NCI-H446 treated with DMSO at 0.1 percent for 48 hours (cell line): ENCODE results near the gene AQP3.
"Not testable (repeated sequence)": the region's sequence is repeated elsewhere in the genome, so short reads cannot be mapped to it uniquely, and the experiment has no call there.

ENCODE experiments used
- DNase-seq: peaks from one replicate; lab custom pipeline; 2025; lab: John Stamatoyannopoulos, UW

The AQP3 gene

DNA sequence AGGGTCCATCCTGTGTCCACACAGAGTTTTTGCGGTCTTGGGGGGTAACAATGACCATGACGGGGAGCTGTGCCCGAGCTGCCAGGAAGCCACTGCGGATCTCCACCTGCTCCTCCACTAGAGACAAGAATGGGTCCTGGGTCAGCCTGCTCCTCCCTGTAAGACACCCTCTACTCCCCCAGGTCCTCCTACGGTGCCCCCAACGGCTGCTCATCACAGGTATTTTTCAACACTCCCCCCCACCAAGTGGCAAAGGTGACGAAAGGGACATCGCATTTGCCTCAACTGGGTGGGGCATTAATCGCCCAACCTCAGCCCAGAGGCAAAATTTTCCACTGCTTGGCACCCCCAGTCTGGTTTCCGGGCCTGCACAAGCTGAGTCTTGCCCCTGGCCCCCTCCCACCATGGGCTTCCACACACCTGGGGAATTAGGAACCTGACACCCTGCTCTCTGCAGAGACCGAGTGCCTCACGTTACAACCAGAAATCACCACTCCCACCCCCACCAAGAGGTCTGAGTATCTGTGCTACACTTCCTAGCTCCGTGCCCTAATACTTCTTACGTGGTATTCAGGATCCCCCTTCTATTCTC, 16.7 kb upstream of the AQP3 start:
- DNase-seq: no peak

DNA sequence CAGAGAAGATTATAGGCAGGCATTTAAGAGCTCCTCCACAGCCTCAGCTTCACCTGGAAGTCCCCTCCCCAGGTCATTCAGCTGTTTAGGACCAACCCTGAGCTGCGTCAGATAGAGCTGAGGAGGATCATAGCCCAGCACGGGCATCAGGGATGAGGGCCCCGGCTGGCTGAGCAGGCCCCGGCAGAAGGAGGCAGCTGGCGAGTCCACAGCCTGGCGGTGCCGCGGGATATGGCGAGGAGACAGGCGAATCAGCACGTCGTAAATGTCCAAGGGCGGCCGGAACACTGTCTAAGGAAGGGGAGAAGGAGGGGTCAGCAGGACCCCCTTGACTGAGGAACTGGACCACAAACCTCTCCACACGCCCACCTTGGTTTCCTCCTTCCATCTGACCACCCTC, 15.8 kb upstream of the AQP3 start:
- DNase-seq: no peak

DNA sequence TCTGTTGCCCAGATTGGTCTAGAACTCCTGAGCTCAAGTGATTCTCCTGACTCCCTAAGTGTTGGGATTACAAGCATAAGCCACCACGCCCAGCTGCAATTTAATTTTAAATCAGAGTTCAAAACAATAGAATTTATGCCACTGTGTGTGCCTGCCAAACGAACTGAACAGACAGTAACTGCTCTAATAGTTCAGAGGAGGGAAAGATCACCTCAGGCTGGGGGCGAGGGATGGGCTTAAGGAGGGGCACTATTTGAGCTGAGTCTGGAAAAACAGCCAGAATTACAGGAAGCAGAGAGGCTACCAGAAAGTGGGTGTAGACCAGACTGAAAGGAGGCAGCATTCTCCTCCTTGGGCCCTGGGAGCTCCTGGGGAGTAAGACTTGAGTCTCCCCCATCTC, 14.1 kb upstream of the AQP3 start:
- no peak for DNase-seq

DNA sequence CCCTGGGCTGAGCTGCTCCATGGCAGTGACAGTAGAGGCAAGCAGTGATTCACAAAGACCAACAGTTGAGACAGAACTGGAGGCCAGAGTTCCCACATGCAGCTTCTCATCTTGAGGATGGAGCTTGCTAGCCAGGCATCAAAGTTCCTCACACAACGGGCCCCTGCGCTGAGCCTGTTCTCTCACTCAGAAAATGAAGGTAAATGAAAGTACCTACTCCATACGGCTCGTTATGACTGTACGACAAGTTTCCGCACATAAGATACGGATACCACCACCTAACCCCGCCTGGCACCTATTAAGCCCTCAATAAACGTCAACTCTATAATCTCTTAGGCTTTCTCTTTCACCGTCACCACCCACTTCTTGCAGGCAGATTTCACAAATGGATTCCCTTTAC, 13.5 kb upstream of the AQP3 start:
- DNase-seq: no peak

DNA sequence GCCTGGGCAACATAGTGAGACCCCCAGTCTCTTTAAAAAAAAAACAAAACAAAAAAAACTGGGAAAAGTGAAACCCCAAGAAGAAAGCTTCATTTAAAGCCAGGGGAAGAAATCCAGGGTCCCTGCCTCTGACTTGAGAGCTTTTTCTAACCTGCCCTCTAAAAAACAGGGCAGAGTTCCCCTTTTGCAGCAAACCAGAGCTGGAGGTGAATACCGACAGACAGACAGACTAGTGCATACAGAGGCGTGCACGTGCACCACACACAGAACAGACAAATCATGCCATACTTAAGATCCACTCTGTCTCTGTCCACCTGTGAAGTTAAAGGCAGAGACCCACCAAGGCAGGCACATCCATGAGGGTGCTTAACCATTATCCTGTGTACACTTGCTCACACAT, 11.7 kb upstream of the AQP3 start:
- DNase-seq: no peak

DNA sequence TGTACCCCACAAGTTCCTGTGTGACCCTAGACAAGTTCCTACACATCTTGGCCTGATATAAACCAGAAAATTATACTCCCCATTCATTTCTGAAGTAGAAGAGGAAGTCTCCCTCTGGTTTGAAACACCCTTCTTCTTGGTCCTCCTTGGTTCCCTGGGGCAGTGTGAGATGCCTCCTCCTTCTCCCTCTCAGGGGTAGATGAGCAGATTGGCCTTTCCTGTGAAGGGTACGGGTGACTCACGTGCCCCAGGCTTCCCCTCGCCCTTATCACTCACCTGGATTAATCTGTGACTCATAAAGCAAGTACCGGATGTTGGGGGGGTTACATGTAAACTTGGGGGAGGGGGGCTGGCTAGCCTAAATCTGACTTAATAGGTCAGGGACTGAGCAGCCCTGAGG, 11.1 kb upstream of the AQP3 start:
- no peak for DNase-seq

DNA sequence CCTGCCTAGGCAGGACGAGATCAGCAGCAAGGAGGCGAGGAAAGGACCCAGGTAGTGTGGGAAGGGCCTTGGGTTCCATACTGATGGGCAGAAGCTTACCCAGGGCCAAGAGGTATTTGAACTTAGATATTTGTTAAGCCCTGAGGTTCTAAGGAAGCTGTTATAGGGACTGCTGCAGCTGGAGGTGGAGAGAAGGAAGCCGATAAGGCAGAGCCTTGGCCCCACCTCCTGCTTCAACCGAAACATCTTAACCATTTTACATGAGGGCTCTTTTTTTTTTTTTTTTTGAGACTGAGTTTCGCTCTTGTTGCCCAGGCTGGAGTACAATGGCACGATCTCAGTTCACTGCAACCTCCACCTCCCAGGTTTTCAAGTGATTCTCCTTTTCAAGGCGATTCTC, 8.6 kb upstream of the AQP3 start:
- DNase-seq: no peak

DNA sequence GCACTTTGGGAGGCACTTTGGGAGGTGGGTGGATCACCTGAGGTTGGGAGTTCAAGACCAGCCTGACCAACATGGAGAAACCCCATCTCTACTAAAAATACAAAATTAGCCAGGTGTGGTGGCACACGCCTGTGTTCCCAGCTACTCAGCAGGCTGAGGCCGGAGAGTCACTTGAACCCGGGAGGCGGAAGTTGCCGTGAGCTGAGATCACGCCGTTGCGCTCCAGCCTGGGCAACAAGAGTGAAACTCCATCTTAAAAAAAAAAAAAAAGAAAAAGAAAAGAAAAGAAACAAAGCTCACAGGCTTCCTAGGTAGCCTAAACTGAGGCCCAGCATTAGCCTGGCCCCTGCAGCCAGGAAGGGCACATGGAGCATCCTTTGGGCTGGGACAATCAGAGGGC, 8.1 kb upstream of the AQP3 start:
- not testable (repeated sequence) for DNase-seq

DNA sequence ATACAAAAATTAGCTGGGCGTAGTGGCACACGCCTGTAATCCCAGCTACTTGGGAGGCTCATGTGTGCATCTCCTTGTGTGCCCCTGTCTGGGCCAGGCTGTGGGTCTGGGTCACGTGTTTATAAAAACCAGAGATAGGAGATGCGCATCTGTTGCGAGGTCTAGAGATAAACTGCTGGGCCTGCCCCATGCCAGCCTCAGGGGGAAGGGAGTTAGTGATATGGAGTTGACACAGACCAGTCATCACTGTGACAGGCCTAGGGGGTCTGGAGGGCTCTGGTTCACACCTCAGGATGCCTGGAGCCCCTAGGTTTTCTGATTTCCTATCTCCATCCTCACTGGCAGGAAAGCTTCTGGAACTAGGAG, 7.3 kb upstream of the AQP3 start:
- DNase-seq: not testable (repeated sequence)

DNA sequence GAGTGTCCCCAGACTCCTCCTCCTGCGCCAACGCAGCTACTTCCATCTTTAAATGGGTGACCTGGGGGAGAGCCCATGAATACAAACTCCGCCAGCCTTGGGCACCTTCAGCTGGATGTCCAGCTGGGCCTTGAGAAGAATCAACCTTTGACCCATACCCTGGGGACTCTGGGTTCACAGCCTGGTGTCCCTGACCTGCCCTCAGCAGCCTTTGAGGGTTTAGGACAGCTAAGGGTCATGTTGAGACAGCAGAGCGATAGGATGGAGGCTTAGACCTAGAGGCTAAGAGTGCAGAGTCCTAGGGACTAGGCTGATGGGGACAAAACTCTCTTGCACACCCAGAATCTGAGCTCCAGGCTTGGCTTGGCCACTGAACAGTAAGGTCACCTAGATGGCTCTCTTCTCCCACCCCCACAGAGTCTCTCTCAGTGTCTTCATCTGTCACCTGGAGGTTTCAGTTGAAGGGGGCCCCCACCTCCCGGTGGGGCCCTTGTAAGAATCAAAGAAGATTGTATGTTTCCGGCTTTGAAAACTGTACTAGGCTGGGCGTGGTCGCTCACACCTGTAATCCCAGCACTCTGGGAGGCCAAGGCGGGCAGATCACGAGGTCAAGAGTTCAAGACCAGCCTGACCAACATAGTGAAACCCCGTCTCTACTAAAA, 6.7 kb upstream of the AQP3 start:
- no peak for DNase-seq

DNA sequence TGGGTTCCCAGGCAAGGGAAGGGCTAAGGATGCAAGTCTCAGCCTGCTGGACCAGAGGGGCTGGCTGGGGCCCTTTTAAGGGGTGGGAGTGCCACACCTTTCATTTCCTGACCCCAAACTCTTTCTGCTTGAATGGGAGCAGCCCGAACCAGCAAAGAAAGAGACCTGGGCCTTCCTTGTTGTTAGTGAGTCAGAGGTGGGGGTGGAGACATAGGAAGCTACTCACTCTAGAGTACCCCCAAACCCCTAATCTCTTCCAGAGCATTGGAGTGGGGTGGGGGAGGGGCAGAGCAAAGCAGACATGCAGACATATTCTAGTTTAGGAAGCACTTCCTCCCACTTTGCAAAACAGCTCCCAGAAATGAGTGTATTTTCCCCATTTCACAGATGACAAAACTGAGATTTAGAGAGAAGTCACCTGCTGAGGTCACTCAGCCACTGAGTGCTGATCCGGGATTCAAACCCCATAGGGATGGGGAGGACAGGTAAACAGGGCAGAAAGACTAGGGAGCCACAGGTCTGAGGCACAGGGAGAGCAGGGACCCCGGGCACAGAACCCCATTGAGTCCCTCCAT, 6.0 kb upstream of the AQP3 start:
- no peak for DNase-seq

DNA sequence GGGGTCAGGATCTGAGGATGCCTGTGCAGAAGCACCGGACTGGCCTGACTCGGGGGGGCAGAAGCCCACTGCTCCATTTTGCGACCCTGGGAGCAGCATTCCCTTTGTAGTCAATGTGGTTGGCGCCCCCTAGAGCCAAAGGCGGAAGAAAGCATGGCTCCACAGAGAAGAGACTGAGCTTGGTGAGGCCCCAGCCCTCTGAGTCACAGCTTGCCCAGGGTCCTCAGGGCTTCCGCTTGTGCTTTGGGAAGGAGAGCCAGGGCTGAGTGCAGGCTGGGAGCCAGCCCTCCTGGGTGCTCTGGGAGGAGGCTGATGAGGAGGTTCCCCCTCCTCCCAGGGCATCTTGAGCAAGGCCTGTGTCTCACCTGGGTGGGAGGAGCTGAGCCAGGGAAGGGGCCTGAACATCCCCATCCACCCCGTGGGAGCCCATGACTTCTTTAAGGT, 5.5 kb upstream of the AQP3 start:
- DNase-seq: peak; percentile 20

DNA sequence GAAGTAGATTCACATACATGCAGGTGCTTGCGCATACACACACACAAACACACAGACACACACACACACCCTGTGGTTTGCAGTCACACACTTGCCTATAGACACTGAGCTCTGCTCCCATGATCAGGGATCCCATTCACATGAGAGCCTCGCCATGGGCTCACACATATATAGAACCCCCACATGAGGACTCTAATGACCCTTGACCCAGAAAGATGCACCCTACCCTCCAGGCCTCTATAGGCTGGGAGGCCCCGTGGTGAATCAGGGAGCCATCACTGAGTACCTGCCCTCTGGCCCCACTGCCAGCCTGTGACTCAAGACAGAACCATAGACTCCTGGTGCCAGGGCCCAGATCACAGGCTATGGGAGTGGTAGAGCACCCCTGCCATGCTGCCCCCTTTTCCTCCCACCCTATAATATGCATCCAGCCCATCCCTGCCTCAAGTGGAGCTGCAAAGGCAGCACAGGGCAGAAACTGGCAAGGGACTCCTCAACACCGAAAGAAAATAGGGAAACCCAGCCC, 3.3 kb upstream of the AQP3 start:
- DNase-seq: no peak

DNA sequence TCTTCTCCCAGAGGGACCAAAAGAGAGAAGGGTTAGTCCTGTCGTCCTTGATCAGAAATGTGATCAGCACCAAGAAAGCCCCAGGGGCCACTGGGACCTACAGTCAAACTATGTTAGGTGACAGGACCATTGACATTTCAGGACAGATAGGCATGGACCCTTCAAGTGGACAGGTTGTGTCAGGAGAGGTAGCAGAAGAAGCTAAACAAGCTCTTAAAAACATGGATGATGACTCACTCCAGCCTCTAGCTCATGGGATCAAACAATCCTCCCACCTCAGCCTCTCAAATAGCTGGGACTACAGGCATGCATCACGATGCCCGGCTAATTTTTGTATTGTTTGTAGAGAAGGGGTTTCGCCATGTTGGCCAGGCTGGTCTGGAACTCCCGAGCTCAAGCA, 2.3 kb upstream of the AQP3 start:
- DNase-seq: no peak

DNA sequence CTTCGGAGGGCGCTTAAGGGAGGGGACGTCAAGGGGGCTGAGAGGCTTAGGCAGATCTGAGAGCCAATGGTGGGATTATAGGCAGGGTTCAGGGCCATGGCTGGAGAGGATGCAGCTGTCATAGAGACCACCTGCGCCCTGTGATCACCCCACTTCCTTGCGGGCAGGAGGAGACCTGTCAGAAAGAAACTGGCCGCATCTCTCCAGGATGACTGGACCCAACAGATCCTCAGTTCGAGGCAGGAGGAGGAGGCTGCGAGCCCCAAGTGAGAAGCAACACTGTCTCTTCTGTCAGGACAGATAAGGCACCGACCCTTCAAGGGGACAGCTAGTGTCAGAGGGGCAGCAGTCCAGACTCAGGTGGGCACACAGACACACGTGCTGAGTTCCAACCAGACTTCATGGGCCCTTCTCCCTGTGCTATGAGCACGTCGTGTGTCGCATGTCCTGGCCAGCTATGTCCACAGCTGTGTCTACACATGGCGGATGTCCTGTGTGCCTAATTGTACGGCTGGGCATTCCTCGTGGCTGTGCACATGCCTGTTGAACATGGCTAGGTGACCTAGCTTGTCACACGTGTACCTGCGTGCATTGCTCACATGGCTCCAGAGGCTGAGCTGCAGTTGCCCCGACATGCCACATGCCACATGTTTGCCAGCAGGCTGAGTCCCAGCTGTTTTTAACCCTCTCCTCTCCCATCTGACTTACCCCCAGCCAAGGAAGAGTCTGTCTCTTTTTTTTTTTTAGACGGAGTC, 583 bp upstream of the AQP3 start:
- DNase-seq: no peak

DNA sequence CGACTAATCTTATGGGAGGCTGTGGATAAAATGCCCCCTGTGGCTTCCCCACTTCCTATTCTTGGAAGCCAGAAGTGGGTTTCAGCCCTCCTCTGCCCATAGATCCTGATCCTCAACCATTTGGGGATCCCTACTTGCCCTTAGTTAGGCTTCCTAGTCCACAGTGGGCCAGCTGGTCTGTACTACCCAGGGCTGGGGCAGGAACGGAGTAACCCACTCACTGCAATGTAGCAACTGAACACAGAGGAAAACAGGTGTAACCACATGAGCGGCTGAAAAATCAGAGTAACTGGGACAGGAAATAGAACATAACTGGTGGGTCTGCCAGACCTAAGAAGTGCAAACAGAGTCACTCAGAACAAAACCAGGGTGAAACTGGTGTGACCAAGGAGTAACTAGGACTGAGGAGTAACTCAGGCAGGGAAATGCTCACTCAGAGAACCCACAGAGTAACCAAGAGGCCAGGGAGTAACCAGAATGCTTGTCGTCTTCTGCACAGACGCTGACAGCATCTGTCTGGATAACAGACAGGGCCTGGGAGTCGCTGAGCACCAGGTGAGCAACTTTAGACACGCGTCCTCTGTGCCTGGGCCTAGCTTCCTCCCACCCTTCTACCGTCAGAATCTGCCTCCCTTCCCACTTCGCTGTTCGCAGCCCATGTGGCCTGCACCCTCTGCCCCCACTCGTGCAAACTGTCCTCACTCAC, 1.0 kb downstream of the AQP3 start:
- DNase-seq: no peak

DNA sequence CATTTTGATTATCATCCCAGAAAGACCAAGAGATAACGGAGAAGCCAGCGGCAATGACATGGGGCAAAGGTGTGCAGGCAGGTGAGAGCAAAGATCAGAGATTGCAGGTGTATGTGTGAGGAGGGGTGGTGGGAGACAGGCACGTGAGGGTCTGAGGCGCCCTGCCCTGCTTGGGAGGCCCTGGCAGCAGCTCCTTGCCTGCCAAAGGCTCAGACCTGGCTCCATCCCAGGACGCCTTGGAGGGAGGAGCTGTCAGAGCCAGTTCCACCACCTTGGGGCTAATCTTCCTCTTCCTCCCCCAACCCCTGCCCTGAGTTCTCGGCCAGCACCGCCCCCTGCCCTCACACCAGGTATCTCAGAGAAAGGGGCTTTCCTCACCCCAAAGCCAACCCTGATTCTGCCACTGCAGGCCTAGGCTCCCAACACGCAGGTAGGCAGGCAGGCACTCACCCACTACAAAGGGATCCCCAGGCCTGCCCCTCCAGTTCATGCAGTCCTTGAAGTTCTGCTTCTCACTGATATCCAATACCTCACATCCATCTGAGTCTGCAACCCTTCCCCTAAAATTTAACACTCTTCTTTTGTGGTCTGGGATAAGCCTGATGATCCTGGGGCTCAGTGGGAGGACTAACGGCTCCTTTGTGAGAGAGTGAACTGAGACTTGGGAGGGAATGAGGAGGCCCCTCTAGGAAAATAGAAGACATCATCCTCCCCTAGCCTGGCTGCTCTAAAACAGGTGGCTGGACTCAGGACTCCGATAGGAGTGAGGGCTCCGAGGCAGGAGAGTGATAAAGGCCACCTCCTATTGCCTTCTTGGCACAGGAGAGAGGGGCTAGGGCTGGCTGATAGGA, 1.8 kb downstream of the AQP3 start:
- no peak for DNase-seq

DNA sequence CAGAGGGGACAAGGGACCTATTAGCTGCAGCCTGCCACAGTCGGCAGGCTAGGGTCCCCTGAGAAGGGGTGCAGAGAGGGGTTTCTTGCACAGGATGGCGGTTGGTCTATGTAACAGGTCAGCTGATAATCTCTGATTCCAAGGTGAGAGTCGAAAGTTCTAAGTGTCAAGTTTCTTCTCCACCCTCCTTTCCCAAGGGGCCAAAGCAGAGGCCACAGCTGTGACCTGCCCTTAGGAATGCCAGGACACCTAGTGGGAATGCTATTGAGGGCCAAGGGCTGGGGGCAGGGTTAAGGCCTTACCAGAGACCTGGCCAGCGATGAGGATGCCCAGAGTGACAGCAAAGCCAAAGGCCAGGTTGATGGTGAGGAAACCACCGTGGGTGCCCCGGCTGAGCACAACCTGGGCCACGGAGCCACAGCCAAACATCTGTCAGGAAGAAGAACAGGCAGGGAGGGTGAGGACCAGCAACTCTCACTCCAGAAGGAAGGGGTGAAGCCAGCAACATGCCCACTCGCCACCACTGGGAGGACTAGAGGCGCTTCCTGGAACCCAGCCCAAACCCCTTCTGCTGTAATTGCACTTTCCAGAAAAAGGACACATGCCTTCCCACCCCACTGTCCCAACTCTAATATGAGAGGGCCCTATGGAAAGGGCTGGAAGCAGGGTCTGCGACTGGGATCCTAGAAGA, 3.8 kb downstream of the AQP3 start:
- DNase-seq: no peak

DNA sequence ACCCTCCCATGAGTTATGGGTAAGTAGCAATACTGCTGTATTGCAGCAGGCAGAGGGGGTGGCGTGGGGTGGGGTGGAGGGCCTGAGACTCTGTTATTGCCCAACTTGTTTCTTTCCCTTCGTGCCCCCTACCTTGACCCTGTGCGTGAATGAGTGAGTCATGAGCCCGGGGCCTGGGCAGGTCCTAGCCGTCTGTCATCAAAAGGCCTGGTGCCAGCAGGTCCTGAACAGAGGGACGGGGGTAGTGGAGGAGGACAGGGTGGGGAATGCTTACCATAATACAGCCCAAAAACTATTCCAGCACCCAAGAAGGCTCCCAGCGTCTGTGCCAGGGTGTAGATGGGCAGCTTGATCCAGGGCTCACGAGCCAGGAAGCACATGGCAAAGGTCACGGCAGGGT, 4.3 kb downstream of the AQP3 start:
- no peak for DNase-seq

DNA sequence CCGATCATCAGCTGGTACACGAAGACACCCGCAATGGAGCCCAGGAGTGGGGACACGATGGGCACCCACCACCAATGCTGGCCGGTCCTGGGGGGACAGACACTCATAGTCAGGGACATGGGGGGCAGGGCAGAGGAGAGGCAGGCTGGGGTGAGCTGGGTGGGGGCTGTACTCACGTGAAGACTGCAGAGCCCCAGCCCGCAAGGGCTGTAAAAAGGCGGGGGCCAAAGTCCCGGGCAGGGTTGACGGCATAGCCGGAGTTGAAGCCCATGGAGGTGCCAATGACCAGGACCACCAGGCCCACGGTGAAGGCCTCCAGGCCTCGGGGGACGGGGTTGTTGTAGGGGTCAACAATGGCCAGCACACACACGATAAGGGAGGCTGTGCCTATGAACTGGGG, 5.3 kb downstream of the AQP3 start:
- no peak for DNase-seq

DNA sequence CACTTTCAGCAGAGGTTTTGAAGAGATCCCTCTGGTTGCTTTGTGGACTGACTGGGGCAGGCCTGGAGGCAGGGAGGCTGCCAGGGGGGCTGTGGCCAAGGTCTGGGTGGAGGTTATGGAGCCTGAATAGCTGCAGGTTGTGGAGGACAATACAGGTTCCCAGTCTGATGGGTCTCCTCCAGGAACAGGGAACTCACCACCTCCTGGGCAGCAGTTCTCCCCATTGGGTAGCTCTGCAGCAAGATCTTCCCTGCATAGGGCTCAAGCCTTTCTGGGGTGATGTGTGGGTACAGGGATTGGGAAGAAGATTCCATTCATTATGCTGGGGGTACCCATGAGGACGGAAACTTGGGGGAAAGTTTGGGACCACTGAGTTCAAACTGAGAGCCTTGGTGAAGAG, 6.8 kb downstream of the AQP3 start:
- no peak for DNase-seq
